Activated CD4-positive, CD25-positive, alpha-beta regulatory T cell treated with anti-CD3 and anti-CD28 coated beads, Interleukin-2, amount 50 U/mL, for 72 hours (primary cell): Measurements from ENCODE around the gene PCCA.
"Not testable (repeated sequence)": the region's sequence is repeated elsewhere in the genome, so short reads cannot be mapped to it uniquely, and the experiment has no call there.

Experiments used
- DNase-seq: peaks from one replicate; pipeline ENCODE4 v3.0.0; 2021

PCCA gene

GRCh38 chr13:100197591-100198365 lies 108.9 kb downstream of the PCCA start:
- DNase-seq: no peak

- DNase-seq: no peak
These were observed 114.9 kb downstream of the PCCA start for GRCh38 chr13:100203696-100204367.

GRCh38 chr13:100208002-100208401 lies 119.1 kb downstream of the PCCA start:
- no peak for DNase-seq

- no peak for DNase-seq
These were observed 119.7 kb downstream of the PCCA start for GRCh38 chr13:100208626-100209025.

GRCh38 chr13:100209857-100210825 lies 121.2 kb downstream of the PCCA start:
- DNase-seq: no peak

- no peak for DNase-seq
These were observed 122.3 kb downstream of the PCCA start for GRCh38 chr13:100211016-100211710.

- DNase-seq: no peak
These were observed 124.1 kb downstream of the PCCA start for GRCh38 chr13:100212904-100213553.

GRCh38 chr13:100213576-100213975 lies 124.7 kb downstream of the PCCA start:
- no peak for DNase-seq

- DNase-seq: no peak
These were observed 126.0 kb downstream of the PCCA start for GRCh38 chr13:100214886-100215285.

- DNase-seq: no peak
These were observed 132.3 kb downstream of the PCCA start for GRCh38 chr13:100221166-100221565.

- DNase-seq: not testable (repeated sequence)
These were observed 135.2 kb downstream of the PCCA start for GRCh38 chr13:100223966-100224530.

- DNase-seq: no peak
These were observed 140.7 kb downstream of the PCCA start for GRCh38 chr13:100229603-100230002.

- no peak for DNase-seq
These were observed 141.9 kb downstream of the PCCA start for GRCh38 chr13:100230769-100231149.

- no peak for DNase-seq
These were observed 142.3 kb downstream of the PCCA start for GRCh38 chr13:100231176-100231575.

GRCh38 chr13:100234006-100234405 lies 145.1 kb downstream of the PCCA start:
- DNase-seq: no peak

GRCh38 chr13:100234524-100235136 lies 145.7 kb downstream of the PCCA start:
- DNase-seq: no peak

GRCh38 chr13:100235311-100235901 lies 146.5 kb downstream of the PCCA start:
- DNase-seq: no peak

GRCh38 chr13:100240109-100240779 lies 151.4 kb downstream of the PCCA start:
- no peak for DNase-seq

GRCh38 chr13:100244431-100244830 lies 155.5 kb downstream of the PCCA start:
- no peak for DNase-seq

- no peak for DNase-seq
These were observed 156.2 kb downstream of the PCCA start for GRCh38 chr13:100245104-100245503.
